ENCODE data around the gene TBC1D22A. TPM values are rescaled to one million over a fixed set of nuclear protein-coding genes. Genes with fewer than 3 reads are reported as not detected.

Gene TBC1D22A
- total RNA-seq, 1 donor from 2014 or later, result 10.6 TPM

- peaks cover 11% of the 10 kb centered on the region for H3K4me1 Mint-ChIP-seq
- no peaks in the 10 kb centered on the region for H3K4me1 ChIP-seq
- H3K27ac ChIP-seq, result no peak overlapping the region
- no peaks in the 10 kb centered on the region for H3K27me3 ChIP-seq
- H3K36me3 ChIP-seq, result no peaks in the 10 kb centered on the region
- no peaks in the 10 kb centered on the region for H3F3A ChIP-seq (ENCODE audit: low read depth)
- H3K27me3 Mint-ChIP-seq (ENCODE audit: insufficient read depth, low read depth), result peaks cover 5% of the 10 kb centered on the region
- peaks cover 5% of the 10 kb centered on the region for H4K20me1 ChIP-seq (ENCODE audit: low read depth)
- H3K27ac Mint-ChIP-seq, result peak overlapping the region; percentile 46
- H3K36me3 Mint-ChIP-seq, result peaks cover 2% of the 10 kb centered on the region
- no peaks in the 10 kb centered on the region for H3K9me3 ChIP-seq (ENCODE audit: low read depth)
- no peak overlapping the region for H3K4me3 ChIP-seq
- no peaks in the 10 kb centered on the region for H3K79me2 ChIP-seq (ENCODE audit: low read depth)
- DNase-seq (ENCODE audit: low spot score), result no peak
- H3K4me2 ChIP-seq, result no peak overlapping the region
- no peak for TF ChIP-seq EZH2 (IDR thresholded peaks at IDR 0.05)
- no peak for TF ChIP-seq EZH2phosphoT487 (IDR thresholded peaks at IDR 0.05)
- TF ChIP-seq, protein P1, sequence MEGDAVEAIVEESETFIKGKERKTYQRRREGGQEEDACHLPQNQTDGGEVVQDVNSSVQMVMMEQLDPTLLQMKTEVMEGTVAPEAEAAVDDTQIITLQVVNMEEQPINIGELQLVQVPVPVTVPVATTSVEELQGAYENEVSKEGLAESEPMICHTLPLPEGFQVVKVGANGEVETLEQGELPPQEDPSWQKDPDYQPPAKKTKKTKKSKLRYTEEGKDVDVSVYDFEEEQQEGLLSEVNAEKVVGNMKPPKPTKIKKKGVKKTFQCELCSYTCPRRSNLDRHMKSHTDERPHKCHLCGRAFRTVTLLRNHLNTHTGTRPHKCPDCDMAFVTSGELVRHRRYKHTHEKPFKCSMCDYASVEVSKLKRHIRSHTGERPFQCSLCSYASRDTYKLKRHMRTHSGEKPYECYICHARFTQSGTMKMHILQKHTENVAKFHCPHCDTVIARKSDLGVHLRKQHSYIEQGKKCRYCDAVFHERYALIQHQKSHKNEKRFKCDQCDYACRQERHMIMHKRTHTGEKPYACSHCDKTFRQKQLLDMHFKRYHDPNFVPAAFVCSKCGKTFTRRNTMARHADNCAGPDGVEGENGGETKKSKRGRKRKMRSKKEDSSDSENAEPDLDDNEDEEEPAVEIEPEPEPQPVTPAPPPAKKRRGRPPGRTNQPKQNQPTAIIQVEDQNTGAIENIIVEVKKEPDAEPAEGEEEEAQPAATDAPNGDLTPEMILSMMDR (IDR thresholded peaks at IDR 0.05), result no peak
- no peak overlapping the region for H2AFZ ChIP-seq (replicated peaks)
- H3K4me3 Mint-ChIP-seq, result no peak overlapping the region
- no peaks in the 10 kb centered on the region for H3K9me3 Mint-ChIP-seq
- no peak overlapping the region for H3K9ac ChIP-seq
These were observed 120.9 kb downstream of the TBC1D22A start for GRCh38 chr22:46883092-46883910.

DNA sequence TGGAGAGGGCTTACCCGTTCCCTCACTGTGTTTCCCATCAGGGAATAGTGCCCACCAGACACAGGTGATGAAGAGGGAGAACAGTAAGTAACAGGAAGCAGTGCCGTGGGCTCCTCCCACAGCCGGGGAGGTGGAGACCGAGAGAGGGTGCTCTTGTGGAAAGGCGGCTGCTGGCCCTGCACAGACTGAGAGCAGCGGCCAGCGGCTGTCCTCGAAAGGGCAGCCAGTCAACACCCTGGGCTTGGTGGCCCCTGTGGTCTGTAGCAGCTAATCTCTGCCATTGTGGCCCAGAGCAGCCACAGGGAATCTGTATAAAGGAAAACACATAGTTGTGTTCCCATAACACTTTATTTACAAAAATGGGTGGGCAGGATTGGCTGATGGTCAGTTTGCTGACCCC, 121.9 kb downstream of the TBC1D22A start:
- Histone ChIP-seq H3K27ac (no peak overlapping the region), H3K79me2 (ENCODE audit: low read depth) (no peaks in the 10 kb centered on the region), H3K9me3 (ENCODE audit: low read depth) (no peaks in the 10 kb centered on the region), H3F3A (ENCODE audit: low read depth) (no peaks in the 10 kb centered on the region), H3K27me3 (no peaks in the 10 kb centered on the region), H2AFZ (replicated peaks) (no peak overlapping the region), H4K20me1 (ENCODE audit: low read depth) (no peaks in the 10 kb centered on the region), H3K4me3 (no peak overlapping the region), H3K9ac (no peak overlapping the region), H3K4me2 (no peak overlapping the region), H3K4me1 (no peaks in the 10 kb centered on the region), H3K36me3 (no peaks in the 10 kb centered on the region)
- no peaks in the 10 kb centered on the region for H3K9me3 Mint-ChIP-seq
- TF ChIP-seq, protein P1 (IDR thresholded peaks at IDR 0.05), result no peak
- TF ChIP-seq EZH2phosphoT487 (IDR thresholded peaks at IDR 0.05) (no peak), EZH2 (IDR thresholded peaks at IDR 0.05) (no peak)
- H3K27ac Mint-ChIP-seq, result peak overlapping the region; percentile 46
- peaks cover 5% of the 10 kb centered on the region for H3K27me3 Mint-ChIP-seq (ENCODE audit: insufficient read depth, low read depth)
- H3K4me1 Mint-ChIP-seq, result peaks cover 11% of the 10 kb centered on the region
- peaks cover 2% of the 10 kb centered on the region for H3K36me3 Mint-ChIP-seq
- peak; percentile 20 for DNase-seq (ENCODE audit: low spot score)
- H3K4me3 Mint-ChIP-seq, result no peak overlapping the region

DNA sequence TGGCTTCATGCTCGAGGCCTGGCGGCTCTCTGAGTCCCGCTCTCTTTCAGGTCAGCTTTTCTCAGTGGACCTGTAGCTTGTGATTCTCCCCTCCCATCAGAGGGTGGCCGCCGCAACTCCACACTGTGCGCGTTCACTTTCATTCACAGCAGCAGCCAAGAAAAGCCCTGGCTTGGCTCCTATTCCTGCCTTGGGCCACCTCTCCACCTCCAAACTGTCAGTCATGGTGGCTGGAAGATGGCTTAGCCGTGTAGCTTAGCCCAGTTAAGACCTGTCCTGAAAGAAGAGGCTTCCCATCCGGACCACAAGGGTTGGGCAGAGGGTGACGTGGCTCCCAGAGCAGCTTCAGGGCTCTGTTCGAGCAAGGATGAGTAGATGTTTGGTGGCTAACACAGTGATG, 125.5 kb downstream of the TBC1D22A start:
- H3K4me1 Mint-ChIP-seq, result peaks cover 11% of the 10 kb centered on the region
- no peaks in the 10 kb centered on the region for H3K9me3 ChIP-seq (ENCODE audit: low read depth)
- H4K20me1 ChIP-seq (ENCODE audit: low read depth), result no peaks in the 10 kb centered on the region
- no peak for DNase-seq (ENCODE audit: low spot score)
- H3K27ac ChIP-seq, result no peak overlapping the region
- no peaks in the 10 kb centered on the region for H3K79me2 ChIP-seq (ENCODE audit: low read depth)
- TF ChIP-seq, protein P1 (IDR thresholded peaks at IDR 0.05), result no peak
- no peak for TF ChIP-seq EZH2phosphoT487 (IDR thresholded peaks at IDR 0.05)
- TF ChIP-seq EZH2 (IDR thresholded peaks at IDR 0.05), result no peak
- H3K27me3 ChIP-seq, result no peaks in the 10 kb centered on the region
- no peak overlapping the region for H3K4me2 ChIP-seq
- H3K4me1 ChIP-seq, result no peaks in the 10 kb centered on the region
- no peaks in the 10 kb centered on the region for H3K36me3 ChIP-seq
- H3K9me3 Mint-ChIP-seq, result no peaks in the 10 kb centered on the region
- H3K36me3 Mint-ChIP-seq, result peaks cover 4% of the 10 kb centered on the region
- peaks cover 3% of the 10 kb centered on the region for H3K27me3 Mint-ChIP-seq (ENCODE audit: insufficient read depth, low read depth)
- no peak overlapping the region for H3K4me3 Mint-ChIP-seq
- H2AFZ ChIP-seq (replicated peaks), result no peak overlapping the region
- no peak overlapping the region for H3K27ac Mint-ChIP-seq
- H3F3A ChIP-seq (ENCODE audit: low read depth), result no peaks in the 10 kb centered on the region
- H3K4me3 ChIP-seq, result no peak overlapping the region
- no peak overlapping the region for H3K9ac ChIP-seq

Data from neural progenitor cell (in vitro differentiated cells).